Osteoblast (primary cell): ENCODE results near the gene IGF1R. TPM values are rescaled to one million over a fixed set of nuclear protein-coding genes. Genes with fewer than 3 reads are reported as not detected.

Source experiments
- DNase-seq: peaks from one replicate; pipeline ENCODE4 v3.0.0; 2011; ENCODE audit warnings: low spot score, mixed read lengths; ENCODE audit not compliant: insufficient read length; ENCODE audit errors: missing footprints
- H2AFZ ChIP-seq: 2 replicates; pipeline ENCODE4 v1.6.0; 2011; ENCODE audit warnings: mild to moderate bottlenecking, low read length
- H3K27ac ChIP-seq: 2 replicates; pipeline ENCODE4 v1.5.1; 2011; ENCODE audit warnings: mild to moderate bottlenecking, low read depth, low read length, moderate library complexity
- H3K27me3 ChIP-seq: 2 replicates; pipeline ENCODE4 v1.6.0; 2012; ENCODE audit warnings: mild to moderate bottlenecking, control low read depth, inconsistent platforms, low read length, moderate library complexity; ENCODE audit not compliant: insufficient read depth
- H3K36me3 ChIP-seq: 2 replicates; pipeline ENCODE4 v1.5.1; 2011; ENCODE audit warnings: mild to moderate bottlenecking, low read length, control low read depth, moderate library complexity; ENCODE audit not compliant: insufficient read depth
- H3K4me1 ChIP-seq: 2 replicates; pipeline ENCODE4 v1.5.1; 2011; ENCODE audit warnings: mild to moderate bottlenecking, low read length, control low read depth, moderate library complexity; ENCODE audit not compliant: insufficient read depth
- H3K4me2 ChIP-seq: 2 replicates; pipeline ENCODE4 v1.6.0; 2011; ENCODE audit warnings: mild to moderate bottlenecking, low read length; ENCODE audit not compliant: insufficient read depth
- H3K4me3 ChIP-seq: fragments of 200-600 bp; sonication (generic); 3 replicates; pipeline ENCODE4 v1.5.1; 2012; ENCODE audit warnings: mild to moderate bottlenecking, low read length, inconsistent platforms; ENCODE audit not compliant: insufficient read depth
- H3K79me2 ChIP-seq: 2 replicates; pipeline ENCODE4 v1.6.0; 2012; ENCODE audit warnings: mild to moderate bottlenecking, low read length, control low read depth, inconsistent platforms; ENCODE audit not compliant: insufficient read depth
- H3K9me3 ChIP-seq: 2 replicates; pipeline ENCODE4 v1.5.1; 2011; ENCODE audit warnings: low read depth, low read length, control low read depth
- H4K20me1 ChIP-seq: 2 replicates; pipeline ENCODE4 v1.6.0; 2012; ENCODE audit warnings: mild to moderate bottlenecking, low read length, control low read depth; ENCODE audit not compliant: insufficient read depth
- total RNA-seq: library from RNA; depleted of rRNA; stranded (reverse); fragments of >200 nt; gene quantifications from 2 replicates; pipeline ENCODE4 v1.2.3, GENCODE V29; 2012
- TF ChIP-seq, protein P1 (sequence below): IDR thresholded peaks from 2 replicates; pipeline ENCODE4 v1.5.1; 2011; ENCODE audit warnings: mild to moderate bottlenecking, low read depth, low read length, moderate library complexity; ENCODE audit errors: extremely low read depth

Gene IGF1R
- total RNA-seq, 1 donor: 18.8 TPM

DNA sequence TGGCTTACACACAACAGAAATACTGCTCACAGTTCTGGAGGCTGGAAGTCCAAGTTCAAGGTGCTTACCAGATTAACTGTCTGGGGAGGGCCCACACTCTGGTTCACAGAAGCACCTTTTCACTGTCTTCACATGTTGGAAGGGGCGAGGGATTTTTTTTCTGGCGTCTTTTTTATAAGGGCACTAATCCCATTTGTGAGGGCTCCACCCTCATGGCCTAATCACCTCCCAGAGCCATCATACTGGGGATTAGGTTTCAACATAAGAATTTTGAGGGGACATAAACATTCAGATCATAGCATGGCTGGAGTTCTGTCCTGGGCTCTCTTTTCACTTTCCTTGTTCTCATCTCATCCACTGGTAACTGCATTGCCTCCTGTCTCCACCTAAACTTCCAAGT lies 63.5 kb downstream of the IGF1R start:
- H4K20me1 ChIP-seq: peaks cover 28% of the 10 kb centered on the region
- H3K4me2 ChIP-seq: no peak overlapping the region
- H3K27ac ChIP-seq: no peak overlapping the region
- H3K4me3 ChIP-seq: no peak overlapping the region
- DNase-seq: no peak
- peaks cover 3% of the 10 kb centered on the region for H3K4me1 ChIP-seq
- no peaks in the 10 kb centered on the region for H3K9me3 ChIP-seq
- TF ChIP-seq, protein P1, sequence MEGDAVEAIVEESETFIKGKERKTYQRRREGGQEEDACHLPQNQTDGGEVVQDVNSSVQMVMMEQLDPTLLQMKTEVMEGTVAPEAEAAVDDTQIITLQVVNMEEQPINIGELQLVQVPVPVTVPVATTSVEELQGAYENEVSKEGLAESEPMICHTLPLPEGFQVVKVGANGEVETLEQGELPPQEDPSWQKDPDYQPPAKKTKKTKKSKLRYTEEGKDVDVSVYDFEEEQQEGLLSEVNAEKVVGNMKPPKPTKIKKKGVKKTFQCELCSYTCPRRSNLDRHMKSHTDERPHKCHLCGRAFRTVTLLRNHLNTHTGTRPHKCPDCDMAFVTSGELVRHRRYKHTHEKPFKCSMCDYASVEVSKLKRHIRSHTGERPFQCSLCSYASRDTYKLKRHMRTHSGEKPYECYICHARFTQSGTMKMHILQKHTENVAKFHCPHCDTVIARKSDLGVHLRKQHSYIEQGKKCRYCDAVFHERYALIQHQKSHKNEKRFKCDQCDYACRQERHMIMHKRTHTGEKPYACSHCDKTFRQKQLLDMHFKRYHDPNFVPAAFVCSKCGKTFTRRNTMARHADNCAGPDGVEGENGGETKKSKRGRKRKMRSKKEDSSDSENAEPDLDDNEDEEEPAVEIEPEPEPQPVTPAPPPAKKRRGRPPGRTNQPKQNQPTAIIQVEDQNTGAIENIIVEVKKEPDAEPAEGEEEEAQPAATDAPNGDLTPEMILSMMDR: no peak
- H2AFZ ChIP-seq: no peak overlapping the region
- peaks cover 93% of the 10 kb centered on the region for H3K79me2 ChIP-seq
- H3K27me3 ChIP-seq: no peaks in the 10 kb centered on the region
- peaks cover 7% of the 10 kb centered on the region for H3K36me3 ChIP-seq

GRCh38 chr15:98712845-98713584 lies 64.7 kb downstream of the IGF1R start:
- H3K27ac ChIP-seq: no peak overlapping the region
- no peak overlapping the region for H3K4me3 ChIP-seq
- TF ChIP-seq, protein P1: no peak
- no peaks in the 10 kb centered on the region for H3K9me3 ChIP-seq
- no peaks in the 10 kb centered on the region for H3K27me3 ChIP-seq
- peaks cover 3% of the 10 kb centered on the region for H3K4me1 ChIP-seq
- H4K20me1 ChIP-seq: peaks cover 25% of the 10 kb centered on the region
- no peak overlapping the region for H2AFZ ChIP-seq
- peaks cover 7% of the 10 kb centered on the region for H3K36me3 ChIP-seq
- no peak overlapping the region for H3K4me2 ChIP-seq
- H3K79me2 ChIP-seq: peaks cover 93% of the 10 kb centered on the region
- DNase-seq: no peak

GRCh38 chr15:98713585-98714001 lies 65.3 kb downstream of the IGF1R start:
- no peak overlapping the region for H2AFZ ChIP-seq
- peaks cover 25% of the 10 kb centered on the region for H4K20me1 ChIP-seq
- peaks cover 7% of the 10 kb centered on the region for H3K36me3 ChIP-seq
- no peak overlapping the region for H3K27ac ChIP-seq
- H3K9me3 ChIP-seq: no peaks in the 10 kb centered on the region
- TF ChIP-seq, protein P1: no peak
- H3K4me3 ChIP-seq: no peak overlapping the region
- no peaks in the 10 kb centered on the region for H3K27me3 ChIP-seq
- DNase-seq: peak; percentile 87
- no peak overlapping the region for H3K4me2 ChIP-seq
- peaks cover 5% of the 10 kb centered on the region for H3K4me1 ChIP-seq
- H3K79me2 ChIP-seq: peaks cover 93% of the 10 kb centered on the region

DNA sequence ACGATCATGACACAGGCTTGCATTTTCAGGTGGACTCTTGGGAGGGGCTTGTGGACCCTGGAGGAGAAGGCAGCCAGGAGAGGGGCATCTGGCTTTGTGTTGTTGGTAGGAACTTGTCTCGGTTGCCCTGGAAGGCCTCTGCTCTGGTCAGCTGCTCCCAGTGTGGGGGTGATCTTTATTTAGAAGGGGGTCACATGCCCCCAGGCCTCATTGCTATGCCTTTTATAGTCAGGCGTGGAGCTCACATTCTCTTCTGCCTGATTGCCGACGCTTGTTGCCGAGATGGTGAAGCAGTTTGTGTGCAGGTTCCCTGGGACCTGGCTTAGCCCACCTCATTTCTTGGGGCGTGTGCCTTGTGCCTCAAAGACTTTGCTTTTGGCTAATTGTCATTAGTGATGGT lies 66.6 kb downstream of the IGF1R start:
- no peak overlapping the region for H3K4me2 ChIP-seq
- TF ChIP-seq, protein P1: no peak
- DNase-seq: no peak
- peaks cover 94% of the 10 kb centered on the region for H3K79me2 ChIP-seq
- peaks cover 30% of the 10 kb centered on the region for H4K20me1 ChIP-seq
- H3K4me1 ChIP-seq: peaks cover 16% of the 10 kb centered on the region
- H3K27ac ChIP-seq: no peak overlapping the region
- no peaks in the 10 kb centered on the region for H3K9me3 ChIP-seq
- peaks cover 7% of the 10 kb centered on the region for H3K36me3 ChIP-seq
- H3K27me3 ChIP-seq: no peaks in the 10 kb centered on the region
- no peak overlapping the region for H2AFZ ChIP-seq
- H3K4me3 ChIP-seq: no peak overlapping the region
